NT2/D1 (cell line): ENCODE data around the gene AKT1.

Source experiments
- SUZ12 ChIP-seq: IDR thresholded peaks from 2 replicates; pipeline ENCODE4 v1.6.1; 2011; ENCODE audit not compliant: insufficient read length, insufficient read depth; ENCODE audit errors: extremely low read depth
- ZNF274 ChIP-seq: IDR thresholded peaks from 2 replicates; pipeline ENCODE4 v1.6.1; 2011; ENCODE audit warnings: mild to moderate bottlenecking, low read depth, low read length

GRCh38 chr14:104793703-104793959, 1.9 kb downstream of the AKT1 start:
- no peak for TF ChIP-seq SUZ12
- TF ChIP-seq ZNF274, result no peak
